ENCODE measurements around the gene CCDC137.
A peak's percentile ranks its signal among the peaks of the same experiment; 100 is the strongest.

CCDC137 gene

GRCh38 chr17:81685108-81685507 is 18.6 kb downstream of the CCDC137 start:
- peak overlapping the region; percentile 82 for H3K4me3 ChIP-seq (ENCODE audit: low read depth, low read length, poor library complexity, severe bottlenecking)
- peaks cover 47% of the 10 kb centered on the region for H3K36me3 ChIP-seq (ENCODE audit: insufficient read depth, low read length)
- no peaks in the 10 kb centered on the region for H3F3A ChIP-seq (ENCODE audit: insufficient read depth, low read length)
- no peaks in the 10 kb centered on the region for H4K20me1 ChIP-seq (ENCODE audit: insufficient read depth, low read length)
- no peaks in the 10 kb centered on the region for H3K9me3 ChIP-seq (ENCODE audit: low read length)
- peak overlapping the region; percentile 80 for H3K9ac ChIP-seq (ENCODE audit: low read length)
- H3K9me2 ChIP-seq (ENCODE audit: low read depth, low read length): no peaks in the 10 kb centered on the region
- peaks cover 15% of the 10 kb centered on the region for H3K79me2 ChIP-seq (ENCODE audit: insufficient read depth, low read length)
- no peaks in the 10 kb centered on the region for H3K27me3 ChIP-seq (ENCODE audit: insufficient read depth, low read length)
- H3K27ac ChIP-seq (ENCODE audit: low read depth, low read length, poor library complexity, severe bottlenecking): no peak overlapping the region
- H2AFZ ChIP-seq (ENCODE audit: low read length): no peak overlapping the region
- TF ChIP-seq CTCF (IDR thresholded peaks at IDR 0.05; ENCODE audit: low read length) (no peak), EZH2 (IDR thresholded peaks at IDR 0.05; ENCODE audit: borderline replicate concordance, low read length) (no peak)
- H3K4me2 ChIP-seq (ENCODE audit: low read length): peak overlapping the region; percentile 88
- H3K4me1 ChIP-seq (ENCODE audit: insufficient read depth, low read length, severe bottlenecking): peaks cover 28% of the 10 kb centered on the region

GRCh38 chr17:81686614-81687013 is 20.1 kb downstream of the CCDC137 start:
- no peak for TF ChIP-seq CTCF (IDR thresholded peaks at IDR 0.05; ENCODE audit: low read length)
- no peak overlapping the region for H2AFZ ChIP-seq (ENCODE audit: low read length)
- H3K36me3 ChIP-seq (ENCODE audit: insufficient read depth, low read length): peaks cover 62% of the 10 kb centered on the region
- H3K9me2 ChIP-seq (ENCODE audit: low read depth, low read length): no peaks in the 10 kb centered on the region
- H3K27me3 ChIP-seq (ENCODE audit: insufficient read depth, low read length): no peaks in the 10 kb centered on the region
- H4K20me1 ChIP-seq (ENCODE audit: insufficient read depth, low read length): no peaks in the 10 kb centered on the region
- no peaks in the 10 kb centered on the region for H3F3A ChIP-seq (ENCODE audit: insufficient read depth, low read length)
- H3K4me1 ChIP-seq (ENCODE audit: insufficient read depth, low read length, severe bottlenecking): peaks cover 28% of the 10 kb centered on the region
- H3K4me2 ChIP-seq (ENCODE audit: low read length): no peak overlapping the region
- H3K4me3 ChIP-seq (ENCODE audit: low read depth, low read length, poor library complexity, severe bottlenecking): no peak overlapping the region
- H3K79me2 ChIP-seq (ENCODE audit: insufficient read depth, low read length): peaks cover 15% of the 10 kb centered on the region
- no peaks in the 10 kb centered on the region for H3K9me3 ChIP-seq (ENCODE audit: low read length)
- no peak overlapping the region for H3K27ac ChIP-seq (ENCODE audit: low read depth, low read length, poor library complexity, severe bottlenecking)
- no peak overlapping the region for H3K9ac ChIP-seq (ENCODE audit: low read length)

- peaks cover 16% of the 10 kb centered on the region for H3K4me1 ChIP-seq (ENCODE audit: insufficient read depth, low read length, severe bottlenecking)
- H3K27ac ChIP-seq (ENCODE audit: low read depth, low read length, poor library complexity, severe bottlenecking): no peak overlapping the region
- H3K27me3 ChIP-seq (ENCODE audit: insufficient read depth, low read length): no peaks in the 10 kb centered on the region
- peaks cover 72% of the 10 kb centered on the region for H3K36me3 ChIP-seq (ENCODE audit: insufficient read depth, low read length)
- H3K4me2 ChIP-seq (ENCODE audit: low read length): no peak overlapping the region
- H4K20me1 ChIP-seq (ENCODE audit: insufficient read depth, low read length): no peaks in the 10 kb centered on the region
- H3K9ac ChIP-seq (ENCODE audit: low read length): no peak overlapping the region
- no peaks in the 10 kb centered on the region for H3K9me2 ChIP-seq (ENCODE audit: low read depth, low read length)
- peaks cover 10% of the 10 kb centered on the region for H3K79me2 ChIP-seq (ENCODE audit: insufficient read depth, low read length)
- no peak for TF ChIP-seq CTCF (IDR thresholded peaks at IDR 0.05; ENCODE audit: low read length)
- no peak for TF ChIP-seq EZH2 (IDR thresholded peaks at IDR 0.05; ENCODE audit: borderline replicate concordance, low read length)
- H3F3A ChIP-seq (ENCODE audit: insufficient read depth, low read length): no peaks in the 10 kb centered on the region
- H3K4me3 ChIP-seq (ENCODE audit: low read depth, low read length, poor library complexity, severe bottlenecking): no peak overlapping the region
- H3K9me3 ChIP-seq (ENCODE audit: low read length): no peaks in the 10 kb centered on the region
- H2AFZ ChIP-seq (ENCODE audit: low read length): no peak overlapping the region
Observed at GRCh38 chr17:81687770-81688541, 21.4 kb downstream of the CCDC137 start.
